Measurements from ENCODE around the gene KMT2D.

GRCh38 chr12:49088150-49088931 lies 27.7 kb upstream of the KMT2D start:
- TF ChIP-seq POLR2A (IDR thresholded peaks at IDR 0.05) (no peak), CTCF (IDR thresholded peaks at IDR 0.05) (peak; percentile 82 to 87 (median 84))
